Glomerular visceral epithelial cell (primary cell): ENCODE data around the gene SUGCT.
A peak's percentile ranks its signal among the peaks of the same experiment; 100 is the strongest.

Source experiments
- DNase-seq: peaks from one replicate; pipeline ENCODE4 v3.0.0-alpha.2; 2016; ENCODE audit errors: extremely low spot score

The SUGCT gene

DNA sequence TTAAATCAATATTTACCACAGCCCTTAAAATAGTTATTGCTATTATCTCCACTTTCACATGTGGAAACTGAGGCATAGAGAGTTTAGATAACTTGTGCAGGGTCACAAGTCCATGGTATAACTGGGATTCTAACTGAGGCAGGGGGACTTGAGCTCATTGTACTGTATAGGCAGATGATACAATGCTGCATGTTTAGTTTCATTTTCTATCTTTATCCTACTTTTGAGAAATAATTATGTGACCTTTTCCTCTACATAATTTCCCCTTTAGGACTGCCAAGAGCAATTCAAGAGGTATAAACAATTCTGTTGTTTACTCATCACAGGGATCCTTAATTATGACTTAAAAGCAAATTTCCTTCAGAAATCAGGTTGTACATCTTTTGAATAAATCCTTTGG is 193.1 kb downstream of the SUGCT start:
- no peak for DNase-seq

- peak; percentile 54 for DNase-seq
These were observed 194.9 kb downstream of the SUGCT start for GRCh38 chr7:40329601-40330153.

DNA sequence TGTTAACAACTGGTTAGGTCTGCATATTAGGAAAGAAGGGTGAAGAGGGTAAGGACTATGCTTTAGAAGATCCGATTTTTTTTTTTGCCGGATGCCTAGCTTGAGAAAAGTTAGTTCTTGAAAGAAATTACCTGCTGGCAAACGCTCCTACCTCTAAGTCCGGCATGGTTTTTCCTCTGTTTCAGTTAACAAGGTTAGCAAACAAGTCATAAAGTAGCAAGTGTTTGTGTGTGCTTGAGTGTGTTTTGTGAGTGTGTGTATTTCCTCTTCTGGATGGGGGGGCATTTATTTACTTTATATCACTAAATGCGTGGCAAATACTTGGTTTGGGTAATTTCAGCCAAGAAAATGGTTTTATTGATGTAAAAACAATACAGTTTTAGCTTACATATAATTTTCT is 195.6 kb downstream of the SUGCT start:
- DNase-seq, result no peak

- DNase-seq, result no peak
These were observed 197.1 kb downstream of the SUGCT start for GRCh38 chr7:40331915-40332314.

GRCh38 chr7:40332516-40332915 is 197.7 kb downstream of the SUGCT start:
- no peak for DNase-seq

GRCh38 chr7:40341836-40342235 is 207.0 kb downstream of the SUGCT start:
- DNase-seq, result no peak

- no peak for DNase-seq
These were observed 211.7 kb downstream of the SUGCT start for GRCh38 chr7:40346554-40346953.

GRCh38 chr7:40348126-40348728 is 213.4 kb downstream of the SUGCT start:
- no peak for DNase-seq

DNA sequence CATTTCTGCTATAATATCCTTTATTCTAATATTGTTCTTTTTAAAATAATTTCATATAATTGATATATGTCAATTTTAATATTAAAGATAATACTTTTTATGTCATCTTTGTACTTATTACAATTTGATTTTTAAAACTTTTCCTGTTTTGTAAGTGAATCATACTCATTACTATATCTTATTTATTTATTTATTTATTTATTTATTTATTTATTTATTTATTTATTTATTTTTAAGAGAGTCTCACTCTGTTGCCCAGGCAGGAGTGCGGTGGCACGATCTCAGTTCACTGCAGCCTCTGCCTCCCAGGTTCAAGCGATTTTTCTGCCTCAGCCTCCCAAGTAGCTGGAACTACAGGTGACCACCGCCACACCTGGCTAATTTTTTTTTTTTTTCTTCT is 215.3 kb downstream of the SUGCT start:
- no peak for DNase-seq

DNA sequence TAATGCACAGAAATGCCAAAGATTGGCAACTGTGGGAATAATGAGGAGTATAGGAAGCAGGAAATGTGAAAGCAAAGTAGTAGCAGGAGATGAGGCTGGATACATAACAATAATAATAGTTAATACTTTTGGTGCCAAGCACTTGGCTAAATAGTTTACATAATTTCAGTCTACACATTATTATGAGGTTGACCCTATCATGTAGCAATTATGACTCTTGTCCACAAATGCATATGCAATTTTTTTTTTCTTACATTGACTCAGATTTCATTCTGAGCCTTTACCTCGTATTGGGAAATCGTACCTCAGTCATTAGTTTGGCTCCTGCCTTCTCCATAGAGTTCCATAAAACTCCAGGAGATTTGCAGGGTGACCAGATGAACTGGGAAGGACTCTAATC is 219.9 kb downstream of the SUGCT start:
- no peak for DNase-seq

- DNase-seq, result no peak
These were observed 221.5 kb downstream of the SUGCT start for GRCh38 chr7:40356312-40356711.

DNA sequence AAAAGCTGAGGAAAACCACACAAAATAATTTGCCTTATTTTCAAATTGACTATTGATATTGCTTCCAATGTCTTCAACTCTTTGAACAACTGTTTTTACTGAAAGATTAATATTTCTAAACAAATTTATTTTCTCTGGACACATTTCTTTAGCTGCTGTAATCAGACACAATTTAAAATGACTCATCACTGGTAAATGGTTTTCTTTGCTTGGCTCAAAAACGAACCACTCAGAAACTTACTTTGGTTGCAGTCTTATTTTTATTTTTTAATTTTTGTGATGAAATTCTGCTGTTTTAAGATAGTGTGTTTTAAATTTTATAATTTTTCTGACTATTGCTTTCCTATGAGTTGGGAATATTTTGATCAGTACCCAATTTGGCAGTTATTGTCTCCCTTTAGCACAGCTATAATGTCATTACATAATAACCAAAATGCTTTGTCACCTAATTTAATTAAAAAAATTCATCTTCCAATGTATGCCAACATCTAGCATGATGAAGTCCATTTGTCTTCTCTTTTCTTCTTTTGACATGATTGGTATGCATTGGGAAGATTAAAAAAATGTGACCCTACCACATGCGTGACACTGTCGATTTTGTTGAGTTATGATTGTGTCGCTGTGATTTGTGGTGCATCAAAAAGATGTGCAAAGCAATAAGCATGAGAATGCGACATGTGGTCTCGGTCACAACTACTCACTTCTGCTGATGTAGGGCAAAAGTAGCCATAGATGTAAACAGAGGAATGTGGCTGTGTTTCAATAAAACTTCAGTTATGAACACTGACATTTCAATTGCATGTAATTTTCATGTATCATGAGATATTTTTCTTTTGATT is 222.3 kb downstream of the SUGCT start:
- DNase-seq, result no peak

DNA sequence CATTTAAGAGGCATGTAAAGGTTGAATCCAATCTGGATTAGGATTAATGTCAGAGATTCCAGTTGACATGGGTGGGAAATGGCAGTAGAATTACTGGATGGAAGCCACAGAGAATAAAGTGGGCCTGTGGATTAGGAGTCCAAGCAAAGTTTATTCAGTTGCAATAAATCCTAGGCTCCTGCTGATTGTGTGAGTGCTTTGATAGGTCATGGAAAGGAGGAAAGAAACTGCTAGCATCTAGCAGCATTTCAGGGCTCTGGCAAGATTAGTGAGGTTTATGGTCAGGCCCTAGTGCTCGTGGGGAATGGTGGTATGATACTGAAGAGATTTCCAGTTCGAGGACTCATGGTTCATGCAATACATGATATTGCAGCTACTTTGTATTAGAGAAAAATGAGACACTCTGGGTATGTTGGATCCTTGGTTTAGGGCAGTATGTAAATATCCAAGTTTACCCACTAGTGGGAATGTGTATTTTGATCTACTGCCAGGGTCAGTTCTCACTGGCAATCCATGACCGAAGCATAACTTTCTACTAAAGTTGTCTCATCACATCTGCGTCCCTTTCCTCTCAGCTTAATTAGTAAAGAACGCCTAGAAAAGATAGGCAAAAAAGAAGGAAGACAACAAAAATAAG is 235.0 kb downstream of the SUGCT start:
- no peak for DNase-seq

- DNase-seq, result peak; percentile 3
These were observed 237.1 kb downstream of the SUGCT start for GRCh38 chr7:40371806-40372440.

GRCh38 chr7:40374575-40374974 is 239.8 kb downstream of the SUGCT start:
- DNase-seq, result no peak

DNA sequence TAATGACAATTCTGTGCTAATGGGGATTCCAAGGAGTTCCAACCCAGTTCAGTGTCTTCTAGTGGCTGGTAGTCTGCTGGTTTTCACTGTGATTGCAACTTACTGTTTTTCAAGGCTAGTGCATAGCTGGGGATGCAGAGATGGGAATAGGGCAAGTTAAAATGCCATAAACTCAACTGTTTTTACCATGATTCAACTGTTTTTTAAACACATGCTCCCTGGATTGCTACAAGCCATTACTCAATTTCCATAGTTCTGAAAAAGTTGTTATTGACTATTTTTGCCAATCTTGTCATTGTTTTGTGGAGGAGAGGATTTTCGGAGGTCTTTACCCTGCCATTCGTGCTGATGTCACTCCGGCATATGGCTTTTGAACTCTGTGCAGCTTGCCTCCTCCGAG is 245.3 kb downstream of the SUGCT start:
- no peak for DNase-seq

GRCh38 chr7:40382145-40382544 is 247.3 kb downstream of the SUGCT start:
- DNase-seq, result no peak

DNA sequence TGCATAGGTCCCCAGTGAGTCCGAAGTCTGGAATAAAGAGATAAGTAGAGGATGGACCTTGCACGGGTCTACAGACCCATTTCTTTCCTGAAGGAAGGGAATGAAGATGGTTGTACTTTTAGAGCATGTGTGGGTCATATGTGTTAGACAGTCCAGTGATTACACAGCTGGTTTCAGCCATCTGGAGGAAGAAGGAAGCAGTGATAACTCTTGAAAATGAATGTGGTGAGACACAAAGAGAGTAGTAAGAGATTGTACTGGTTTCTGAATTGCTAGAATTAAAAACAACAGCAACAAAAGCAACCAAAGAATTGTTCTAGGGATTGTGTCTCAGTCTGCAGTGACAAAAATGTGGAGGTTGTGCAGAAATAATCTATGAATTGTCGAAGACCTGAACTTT is 258.9 kb downstream of the SUGCT start:
- no peak for DNase-seq

GRCh38 chr7:40394400-40394799 is 259.6 kb downstream of the SUGCT start:
- no peak for DNase-seq

DNA sequence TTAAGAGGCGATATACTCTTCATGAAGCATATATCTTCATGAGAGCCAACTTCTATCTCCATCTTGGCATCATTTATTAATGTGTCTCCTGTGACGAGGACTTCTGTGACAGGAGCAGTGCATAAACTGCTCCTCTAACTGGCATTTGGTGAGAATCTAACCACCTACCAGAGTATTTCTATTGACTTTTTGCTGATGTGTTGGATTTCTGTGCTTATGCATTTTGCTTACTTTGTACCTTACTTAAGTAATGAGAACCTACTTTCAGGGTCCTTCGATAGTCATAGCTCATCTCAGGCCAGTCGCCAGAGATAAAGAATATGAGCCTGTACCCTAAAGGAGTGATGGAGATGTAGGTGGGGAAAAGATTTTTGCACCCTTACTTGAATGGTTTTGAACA is 265.7 kb downstream of the SUGCT start:
- DNase-seq, result no peak

- DNase-seq, result no peak
These were observed 266.6 kb downstream of the SUGCT start for GRCh38 chr7:40401406-40401805.

- DNase-seq, result no peak
These were observed 267.9 kb downstream of the SUGCT start for GRCh38 chr7:40402661-40403060.
